K562 (cell line): ENCODE measurements around the gene NXF1. TPM values are rescaled to one million over a fixed set of nuclear protein-coding genes. Genes with fewer than 3 reads are reported as not detected.

Experiments
- ADNP ChIP-seq: fragments of 200-800 bp; sonication (Bioruptor generic); IDR thresholded peaks from 2 replicates; pipeline ENCODE4 v1.6.1; 2016; ENCODE audit warnings: missing genetic modification characterization, missing compliant biosample characterization
- BCLAF1 ChIP-seq, 2 experiments: fragments of 450-650 bp in 1 of 2; IDR thresholded peaks; 2 replicates each; pipeline ENCODE4 v1.6.1; 2011 to 2017; ENCODE audit warnings: low read depth in 2 of 2, antibody characterized with exemption in 1 of 2, borderline replicate concordance in 1 of 2, low read length in 1 of 2, mild to moderate bottlenecking in 1 of 2, mixed read lengths in 1 of 2; ENCODE audit not compliant: control insufficient read depth in 1 of 2
- FOXK1 ChIP-seq: sonication (generic); formaldehyde crosslinking; IDR thresholded peaks from 2 replicates; pipeline ENCODE4 v1.8.0; 2022; ENCODE audit warnings: missing genetic modification reagents, mild to moderate bottlenecking, borderline replicate concordance
- NFRKB ChIP-seq: fragments of 450-650 bp; IDR thresholded peaks from 2 replicates; pipeline ENCODE4 v1.6.1; 2016; ENCODE audit warnings: low read depth
- NR4A1 ChIP-seq, 2 experiments: fragments of 250-450 bp in 1 of 2; fragments of 450-650 bp in 1 of 2; sonication (Bioruptor Pico) in 1 of 2; IDR thresholded peaks; 2 replicates each; pipeline versions ENCODE4 v1.4.0 to v1.6.1; 2016 to 2020; ENCODE audit warnings: mild to moderate bottlenecking in 2 of 2, missing compliant biosample characterization in 1 of 2, missing genetic modification characterization in 1 of 2, moderate library complexity in 1 of 2
- RBM17 ChIP-seq: fragments of 200-400 bp; formaldehyde crosslinking; IDR thresholded peaks from 2 replicates; pipeline ENCODE4 v1.6.1; 2017; ENCODE audit warnings: low read depth, mild to moderate bottlenecking, low read length, borderline replicate concordance
- SFPQ ChIP-seq: fragments of 200-400 bp; formaldehyde crosslinking; IDR thresholded peaks from 2 replicates; pipeline ENCODE4 v1.6.1; 2017; ENCODE audit warnings: mild to moderate bottlenecking, low read depth, low read length, moderate library complexity
- SIN3B ChIP-seq: fragments of 450-650 bp; IDR thresholded peaks from 2 replicates; pipeline ENCODE4 v1.6.1; 2017; ENCODE audit warnings: low read depth, mild to moderate bottlenecking, moderate library complexity
- SNRNP70 ChIP-seq: fragments of 200-400 bp; formaldehyde crosslinking; optimal IDR thresholded peaks from 2 replicates; pipeline ENCODE3; 2017; ENCODE audit warnings: low read depth, low read length
- STAT5B ChIP-seq: fragments of 250-450 bp; sonication (Bioruptor Pico); IDR thresholded peaks from 2 replicates; pipeline ENCODE4 v1.8.0; 2021; ENCODE audit warnings: mild to moderate bottlenecking, inconsistent platforms
- XRCC4 ChIP-seq: IDR thresholded peaks from one replicate; pipeline ENCODE4 v1.6.1; 2011; ENCODE audit not compliant: insufficient read depth, insufficient read length; ENCODE audit errors: extremely low read depth
- ZNF165 ChIP-seq: fragments of 250-450 bp; sonication (Bioruptor Pico); IDR thresholded peaks from 2 replicates; pipeline ENCODE4 v1.4.0; 2020; ENCODE audit warnings: borderline replicate concordance
- polyA plus RNA-seq, 8 experiments: library from polyadenylated mRNA; depleted of rRNA in 4 of 8; stranded (reverse) in 5 of 8; unstranded in 3 of 8; fragments of >200 nt; fragmentation: Nextera tagmentation in 2 of 8; fragmentation: Illumina TruSeq in 1 of 8; extraction: Ambion mirVana in 2 of 8; extraction: Trizol in 1 of 8; gene quantifications; 2 replicates each; pipeline versions ENCODE4 v1.2.1 to v1.2.3, GENCODE V29; 2011 to 2014; ENCODE audit warnings: inconsistent platforms in 1 of 8, missing spikeins in 1 of 8
- total RNA-seq, 7 experiments: library from RNA; depleted of rRNA in 6 of 7; stranded (reverse); fragments of >200 nt in 6 of 7; fragmentation: Illumina TruSeq in 2 of 7; extraction: Trizol in 2 of 7; gene quantifications; 2 replicates each; pipeline versions ENCODE4 v1.2.1 to v1.2.3, GENCODE V29; 2011 to 2021; ENCODE audit warnings: low replicate concordance in 1 of 7

The NXF1 gene
- total and polyA plus RNA-seq, 9 of the 15 experiments (the other 6 are each of a cell fraction or from before 2014, with no cell fraction given), result 18.1 to 98.3 (median 35.8) TPM

- no peak for TF ChIP-seq ZNF165 (CRISPR knock-in tag)
- no peak for TF ChIP-seq RBM17
- no peak for TF ChIP-seq ADNP (tag)
- no peak for TF ChIP-seq NR4A1 (CRISPR knock-in tag; IDR thresholded peaks at IDR 0.05)
- no peak; the same call in 1 of the 2 replicates for TF ChIP-seq NR4A1 (tag; IDR thresholded peaks at IDR 0.05)
- TF ChIP-seq XRCC4, result no peak
- no peak for TF ChIP-seq STAT5B (CRISPR knock-in tag)
- TF ChIP-seq SNRNP70, result no peak
- no peak for TF ChIP-seq NFRKB
- TF ChIP-seq FOXK1, result no peak; the same call in 1 of the 2 replicates
- no peak for TF ChIP-seq BCLAF1 (IDR thresholded peaks at IDR 0.05; ENCODE audit: borderline replicate concordance in 1 of 2, control insufficient read depth in 1 of 2, low read depth in 2 of 2, low read length in 1 of 2)
- TF ChIP-seq SIN3B, result 0 out of 2 replicates have a peak, but pooled peaks have one; percentile 33
- TF ChIP-seq SFPQ, result no peak
These were observed 18.8 kb downstream of the NXF1 start (continued) for GRCh38 chr11:62786318-62787004.
